ENCODE results near the gene CFAP299. TPM values are rescaled to one million over a fixed set of nuclear protein-coding genes. Genes with fewer than 3 reads are reported as not detected.

Gene CFAP299
- total and polyA plus RNA-seq, 10 donors = 0.11 TPM; not detected in 9

DNA sequence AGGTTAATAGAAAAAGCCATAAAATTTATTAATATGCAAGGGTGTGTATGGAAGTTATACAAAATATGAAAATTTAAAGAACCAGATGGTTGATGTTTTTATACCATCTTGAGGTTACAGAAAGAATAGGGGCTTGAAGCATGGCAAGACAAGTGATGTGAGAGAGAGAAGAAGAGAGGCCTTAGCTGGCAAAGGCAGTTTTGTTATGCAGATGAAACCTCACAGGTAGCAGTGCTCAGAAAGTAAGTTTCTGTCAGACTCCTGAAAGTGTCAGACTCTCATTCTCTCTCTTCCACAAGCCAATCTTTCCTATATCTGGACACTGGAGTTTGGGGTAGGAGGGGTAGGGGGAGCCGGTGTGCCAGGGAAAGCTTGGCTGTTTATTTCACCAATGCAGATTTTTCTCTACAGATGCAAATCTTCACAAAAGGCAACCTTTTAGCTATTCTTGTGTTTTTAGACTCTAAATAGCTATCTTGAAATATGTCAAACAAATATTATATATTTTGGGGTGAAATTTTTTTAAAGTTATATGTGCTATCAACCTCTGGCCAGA lies 124.5 kb downstream of the CFAP299 start:
- DNase-seq = no peak
- peaks cover 0 to 13% (median 3%) of the 10 kb centered on the region in 6 donors for H3K4me1 ChIP-seq
- H3K4me3 ChIP-seq = no peak overlapping the region
- no peak overlapping the region for H3K27ac ChIP-seq
- 78 to 100% (median 85%) methylated on average over 1 of the region's 1 CpG for WGBS, 5 donors
- H3K36me3 ChIP-seq = no peaks in the 10 kb centered on the region
- no peaks in the 10 kb centered on the region for H3K9me3 ChIP-seq
- TF ChIP-seq CTCF (IDR thresholded peaks at IDR 0.05 in 8 of 11, conservative IDR thresholded peaks at IDR 0.05 in 3 of 11) (peak in 1 of 11 experiments; percentile 12), POLR2AphosphoS5 (IDR thresholded peaks at IDR 0.05) (no peak)
- H3K27me3 ChIP-seq (replicated peaks in 1 of 7) = no peaks in the 10 kb centered on the region
- intact Hi-C loops (cut with DNase I; ENCODE audit: low total_unique reads) = no loop called here

- Histone ChIP-seq H3K36me3 (no peaks in the 10 kb centered on the region), H3K9me3 (no peaks in the 10 kb centered on the region), H3K27me3 (replicated peaks in 1 of 7) (no peaks in the 10 kb centered on the region), H3K4me3 (no peak overlapping the region), H3K27ac (no peak overlapping the region), H3K4me1 (peaks cover 0 to 13% (median 3%) of the 10 kb centered on the region in 6 donors)
- WGBS, 5 donors = 89 to 100% (median 92%) methylated on average over 1 of the region's 1 CpG
- no peak for DNase-seq
- intact Hi-C loops (cut with DNase I; ENCODE audit: low total_unique reads) = no loop called here
- TF ChIP-seq POLR2A (IDR thresholded peaks at IDR 0.05) (no peak), CTCF (IDR thresholded peaks at IDR 0.05 in 8 of 11, conservative IDR thresholded peaks at IDR 0.05 in 3 of 11) (no peak), POLR2AphosphoS5 (IDR thresholded peaks at IDR 0.05) (no peak)
These were observed 125.9 kb downstream of the CFAP299 start for GRCh38 chr4:80461412-80461811.

DNA sequence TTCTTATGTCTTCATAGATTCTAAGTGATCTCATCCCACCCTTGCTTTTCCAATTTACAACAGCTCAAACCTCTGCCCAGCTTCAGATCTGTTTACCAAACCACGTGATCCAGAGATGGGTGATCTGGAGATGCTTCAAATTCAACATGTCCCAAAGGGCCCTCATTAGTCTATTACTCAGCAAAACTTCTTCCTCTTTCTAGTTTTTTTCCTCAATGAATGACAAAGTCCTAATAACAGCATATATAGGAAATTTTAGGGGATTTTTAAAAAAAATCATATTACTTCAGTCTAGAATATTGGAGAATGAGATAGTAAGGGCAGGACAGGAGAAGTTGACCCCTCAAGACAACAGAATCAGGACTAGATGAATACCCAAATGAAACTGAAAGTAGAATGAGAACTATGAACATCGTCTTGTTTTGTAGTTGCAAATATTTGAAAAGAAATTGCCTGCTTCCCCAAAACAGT lies 127.1 kb downstream of the CFAP299 start:
- DNase-seq = no peak
- Histone ChIP-seq H3K4me3 (peak overlapping the region in 4 of 8 donors; percentile 16 to 49 (median 16)), H3K27ac (peak overlapping the region in 7 of 8 donors; percentile 5 to 60 (median 28))

More for the DNA sequence above, 127.1 kb downstream of the CFAP299 start:
- TF ChIP-seq CTCF (IDR thresholded peaks at IDR 0.05 in 8 of 11, conservative IDR thresholded peaks at IDR 0.05 in 3 of 11) = no peak
- no peak for TF ChIP-seq POLR2AphosphoS5 (IDR thresholded peaks at IDR 0.05)
- TF ChIP-seq POLR2A (IDR thresholded peaks at IDR 0.05) = no peak
- H3K4me1 ChIP-seq = peaks cover 0 to 13% (median 3%) of the 10 kb centered on the region in 6 donors
- WGBS, 5 donors = 17 to 24% (median 19%) methylated on average over 2 of the region's 2 CpGs
- no peaks in the 10 kb centered on the region for H3K9me3 ChIP-seq
- no peaks in the 10 kb centered on the region for H3K27me3 ChIP-seq (replicated peaks in 1 of 7)
- intact Hi-C loops (cut with DNase I; ENCODE audit: low total_unique reads) = no loop called here
- H3K36me3 ChIP-seq = no peaks in the 10 kb centered on the region
